ENCODE measurements around the gene GINS3. TPM values are rescaled to one million over a fixed set of nuclear protein-coding genes. Genes with fewer than 3 reads are reported as not detected.

GINS3 gene

Small RNAs within 50 kb of the gene (small RNA-seq; reads per million reads assigned to genes)
- gene RNU6-1110P (ENCODE audit: insufficient read depth) (not detected), gene RNU6-269P (ENCODE audit: insufficient read depth) (not detected)

Data from mesendoderm (in vitro differentiated cells).